Nephron progenitor cell (in vitro differentiated cells): ENCODE data around the gene ERBB4.

Experiments used
- DNase-seq: peaks from one replicate; pipeline ENCODE4 v3.0.0; 2021
- H3K27ac Mint-ChIP-seq: 2 replicates; pipeline ENCODE4 v1.8.0; 2021; ENCODE audit warnings: mild to moderate bottlenecking, moderate library complexity, mixed read lengths
- H3K27me3 Mint-ChIP-seq: 2 replicates; pipeline ENCODE4 v1.8.0; 2021; ENCODE audit warnings: mild to moderate bottlenecking, low read depth, mixed read lengths; ENCODE audit not compliant: poor library complexity
- H3K36me3 Mint-ChIP-seq: 2 replicates; pipeline ENCODE4 v1.8.0; 2021; ENCODE audit warnings: low read depth, mixed read lengths
- H3K4me1 Mint-ChIP-seq: 2 replicates; pipeline ENCODE4 v1.8.0; 2021; ENCODE audit warnings: mixed read lengths
- H3K4me3 Mint-ChIP-seq: 2 replicates; pipeline ENCODE4 v1.8.0; 2021; ENCODE audit warnings: mild to moderate bottlenecking, moderate library complexity, mixed read lengths
- H3K9me3 Mint-ChIP-seq: 2 replicates; pipeline ENCODE4 v1.8.0; 2021; ENCODE audit warnings: mild to moderate bottlenecking, moderate library complexity, mixed read lengths
- TF ChIP-seq, protein P1 (sequence below): fragments of 200-600 bp; sonication (generic); IDR thresholded peaks from 2 replicates; pipeline ENCODE4 v1.5.0; 2021; ENCODE audit warnings: antibody characterized with exemption

ERBB4 gene

DNA sequence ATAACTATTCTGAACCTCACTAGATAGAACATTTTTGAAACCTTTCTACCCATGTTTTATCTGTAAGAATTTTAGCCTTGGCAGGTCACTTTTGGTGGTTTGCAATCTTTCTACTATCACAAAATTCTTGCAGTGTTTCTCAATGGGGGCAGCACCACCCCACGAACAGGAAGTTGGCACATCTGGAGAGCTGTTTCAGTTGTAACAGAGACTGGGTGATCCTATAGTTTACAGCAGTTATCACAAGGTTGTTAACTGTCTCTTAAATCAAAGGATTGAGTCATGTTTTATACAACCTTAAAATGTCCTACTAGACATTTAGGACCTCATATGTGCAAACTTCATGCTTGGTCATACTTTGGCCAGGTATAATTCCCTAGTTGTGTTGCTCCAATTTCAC is 829.2 kb downstream of the ERBB4 start:
- Mint-ChIP-seq H3K27ac (no peak overlapping the region), H3K4me3 (no peak overlapping the region), H3K36me3 (no peaks in the 10 kb centered on the region), H3K9me3 (no peaks in the 10 kb centered on the region), H3K27me3 (no peaks in the 10 kb centered on the region), H3K4me1 (no peaks in the 10 kb centered on the region)
- no peak for DNase-seq
- TF ChIP-seq, protein P1, sequence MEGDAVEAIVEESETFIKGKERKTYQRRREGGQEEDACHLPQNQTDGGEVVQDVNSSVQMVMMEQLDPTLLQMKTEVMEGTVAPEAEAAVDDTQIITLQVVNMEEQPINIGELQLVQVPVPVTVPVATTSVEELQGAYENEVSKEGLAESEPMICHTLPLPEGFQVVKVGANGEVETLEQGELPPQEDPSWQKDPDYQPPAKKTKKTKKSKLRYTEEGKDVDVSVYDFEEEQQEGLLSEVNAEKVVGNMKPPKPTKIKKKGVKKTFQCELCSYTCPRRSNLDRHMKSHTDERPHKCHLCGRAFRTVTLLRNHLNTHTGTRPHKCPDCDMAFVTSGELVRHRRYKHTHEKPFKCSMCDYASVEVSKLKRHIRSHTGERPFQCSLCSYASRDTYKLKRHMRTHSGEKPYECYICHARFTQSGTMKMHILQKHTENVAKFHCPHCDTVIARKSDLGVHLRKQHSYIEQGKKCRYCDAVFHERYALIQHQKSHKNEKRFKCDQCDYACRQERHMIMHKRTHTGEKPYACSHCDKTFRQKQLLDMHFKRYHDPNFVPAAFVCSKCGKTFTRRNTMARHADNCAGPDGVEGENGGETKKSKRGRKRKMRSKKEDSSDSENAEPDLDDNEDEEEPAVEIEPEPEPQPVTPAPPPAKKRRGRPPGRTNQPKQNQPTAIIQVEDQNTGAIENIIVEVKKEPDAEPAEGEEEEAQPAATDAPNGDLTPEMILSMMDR, result no peak

DNA sequence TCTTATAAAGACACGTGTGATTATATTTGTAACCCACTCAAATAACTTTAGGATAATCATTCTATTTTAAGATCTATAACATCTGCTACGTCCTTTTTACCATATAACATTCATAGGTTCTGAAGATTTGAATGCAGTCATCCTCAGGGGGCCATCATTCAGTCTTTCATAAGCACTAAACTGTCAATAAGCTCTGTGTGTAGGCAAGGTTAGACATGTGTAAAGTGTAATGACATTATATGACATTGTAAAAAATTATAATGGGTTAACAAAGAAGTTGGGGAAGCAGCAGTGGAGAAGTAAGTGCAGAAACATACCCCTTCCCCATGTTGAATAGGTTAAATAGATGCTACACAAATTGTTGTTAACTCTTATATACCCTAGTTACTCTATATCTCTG is 845.9 kb downstream of the ERBB4 start:
- H3K4me1 Mint-ChIP-seq, result no peaks in the 10 kb centered on the region
- DNase-seq, result no peak
- no peaks in the 10 kb centered on the region for H3K36me3 Mint-ChIP-seq
- peaks cover 2% of the 10 kb centered on the region for H3K9me3 Mint-ChIP-seq
- no peak overlapping the region for H3K27ac Mint-ChIP-seq
- no peak overlapping the region for H3K4me3 Mint-ChIP-seq
- TF ChIP-seq, protein P1, result no peak
- no peaks in the 10 kb centered on the region for H3K27me3 Mint-ChIP-seq

DNA sequence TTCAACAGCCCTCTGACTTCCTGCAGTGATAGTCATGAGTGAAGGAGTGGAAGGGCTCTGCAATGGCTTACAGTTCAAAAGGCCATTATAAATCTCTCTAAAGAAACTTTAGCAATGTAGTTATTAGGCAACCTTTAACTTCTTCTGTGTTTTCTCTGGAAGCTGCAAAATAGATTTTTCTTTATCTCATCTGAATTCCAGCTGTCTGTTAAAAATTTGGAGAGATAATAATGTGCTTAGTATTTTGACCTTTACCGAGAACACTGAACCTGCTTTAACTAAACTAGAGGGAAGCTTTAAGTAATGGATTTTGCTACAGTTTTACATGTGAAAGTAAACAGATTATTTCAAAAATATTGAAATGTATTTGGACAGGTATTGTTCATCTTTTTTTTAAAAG is 847.9 kb downstream of the ERBB4 start:
- DNase-seq, result no peak
- no peak overlapping the region for H3K4me3 Mint-ChIP-seq
- no peaks in the 10 kb centered on the region for H3K4me1 Mint-ChIP-seq
- no peaks in the 10 kb centered on the region for H3K36me3 Mint-ChIP-seq
- H3K9me3 Mint-ChIP-seq, result peaks cover 11% of the 10 kb centered on the region
- H3K27ac Mint-ChIP-seq, result no peak overlapping the region
- TF ChIP-seq, protein P1, result no peak
- no peaks in the 10 kb centered on the region for H3K27me3 Mint-ChIP-seq

DNA sequence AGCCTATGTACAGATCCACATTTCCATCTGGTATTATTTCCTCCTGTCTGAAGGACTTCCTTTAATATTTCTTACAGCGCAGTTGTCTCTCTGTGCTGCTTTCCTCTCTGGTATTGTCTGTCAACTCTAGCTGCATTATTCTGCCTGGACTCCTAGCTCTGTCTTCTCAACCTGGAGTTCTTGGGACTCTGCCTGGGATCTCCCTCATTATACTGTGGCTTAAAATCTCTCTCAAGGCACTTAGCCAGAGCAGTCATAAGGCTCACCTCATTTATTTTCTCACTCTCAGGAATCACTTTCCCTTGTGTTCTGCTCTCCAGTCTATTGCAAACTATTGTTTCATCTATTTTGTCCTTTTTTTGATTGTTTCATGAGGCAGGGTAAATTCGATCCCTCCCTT is 850.4 kb downstream of the ERBB4 start:
- DNase-seq, result no peak
- Mint-ChIP-seq H3K4me1 (no peaks in the 10 kb centered on the region), H3K27me3 (no peaks in the 10 kb centered on the region), H3K36me3 (no peaks in the 10 kb centered on the region), H3K4me3 (no peak overlapping the region), H3K27ac (no peak overlapping the region), H3K9me3 (peaks cover 34% of the 10 kb centered on the region)
- TF ChIP-seq, protein P1, result no peak

DNA sequence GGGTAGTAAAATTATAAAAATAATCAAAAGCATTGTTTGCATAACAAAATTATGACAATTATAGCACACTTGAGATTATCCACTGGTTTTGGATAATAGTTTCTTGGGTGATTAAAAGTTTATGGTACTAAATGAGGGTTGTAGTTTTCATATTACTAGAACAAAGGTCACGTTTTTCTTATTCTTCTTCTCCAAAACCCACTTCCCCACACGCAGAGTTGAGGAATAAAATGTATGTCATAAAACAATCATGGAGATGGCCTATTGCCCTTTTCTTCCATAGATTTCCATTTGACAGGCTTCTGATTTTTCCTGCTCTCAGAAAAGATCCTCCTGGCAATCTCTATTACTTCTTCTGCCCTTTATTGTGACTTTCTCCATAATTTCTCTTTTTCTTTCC is 863.9 kb downstream of the ERBB4 start:
- H3K27me3 Mint-ChIP-seq, result no peaks in the 10 kb centered on the region
- H3K27ac Mint-ChIP-seq, result no peak overlapping the region
- TF ChIP-seq, protein P1, result no peak
- H3K4me1 Mint-ChIP-seq, result no peaks in the 10 kb centered on the region
- no peak for DNase-seq
- H3K4me3 Mint-ChIP-seq, result no peak overlapping the region
- no peaks in the 10 kb centered on the region for H3K9me3 Mint-ChIP-seq
- no peaks in the 10 kb centered on the region for H3K36me3 Mint-ChIP-seq

DNA sequence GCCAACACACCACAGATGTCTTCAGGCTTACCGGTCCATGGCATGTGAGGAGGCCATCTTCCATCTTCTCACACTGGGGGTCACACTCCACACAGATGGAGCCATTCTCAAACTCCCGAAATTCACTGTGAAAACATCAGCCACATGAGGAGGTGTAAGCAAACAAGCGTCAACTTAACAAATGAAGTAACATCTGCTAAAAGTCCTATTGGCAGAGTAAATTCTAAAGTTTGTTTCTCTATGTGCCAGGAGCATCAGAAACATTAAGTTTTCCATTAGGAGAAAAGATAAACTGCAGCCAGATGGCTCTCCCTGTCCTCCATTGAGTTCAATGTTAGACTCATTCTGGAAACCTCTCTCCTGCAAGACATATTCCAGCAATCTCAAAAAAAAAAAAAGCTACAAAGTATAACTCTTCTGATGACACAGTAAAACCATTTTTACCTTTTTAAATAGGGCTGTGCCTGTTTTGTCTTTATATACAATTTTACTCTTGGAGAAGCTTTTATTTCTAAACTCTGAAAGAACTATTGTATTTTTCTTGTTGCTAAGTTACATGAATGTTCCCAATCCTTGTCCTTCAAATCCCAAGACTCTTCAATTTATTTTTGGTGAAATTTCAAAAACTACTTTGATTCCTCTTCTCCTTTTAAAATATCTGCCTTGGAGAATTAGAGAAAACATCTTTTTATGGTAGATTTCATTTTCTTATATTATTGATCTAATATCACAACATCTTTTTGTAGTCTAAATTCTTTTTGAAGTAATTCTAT is 865.3 kb downstream of the ERBB4 start:
- DNase-seq, result no peak
- no peaks in the 10 kb centered on the region for H3K27me3 Mint-ChIP-seq
- TF ChIP-seq, protein P1, result no peak
- H3K9me3 Mint-ChIP-seq, result no peaks in the 10 kb centered on the region
- no peak overlapping the region for H3K4me3 Mint-ChIP-seq
- no peak overlapping the region for H3K27ac Mint-ChIP-seq
- no peaks in the 10 kb centered on the region for H3K4me1 Mint-ChIP-seq
- H3K36me3 Mint-ChIP-seq, result no peaks in the 10 kb centered on the region
